Activated B cell treated with CpG ODN at 0.5 μM for 24 hours (primary cell): ENCODE measurements around the gene ATG9A. TPM values are rescaled to one million over a fixed set of nuclear protein-coding genes. Genes with fewer than 3 reads are reported as not detected.

Experiments
- ATAC-seq: fragments of 200-7000 bp; cut with Tn5 transposase; one replicate; pipeline ENCODE4 v1.10.0; 2021; ENCODE audit warnings: low read depth, mild to moderate bottlenecking, moderate library complexity
- CTCF ChIA-PET: fragments of 350-600 bp; sonication (Branson Sonifier 250); formaldehyde crosslinking; loops from one replicate; lab custom pipeline; 2021; ENCODE audit warnings: antibody characterized with exemption; lab: Charles Lee
- POLR2A ChIA-PET: fragments of 350-600 bp; sonication (Branson Sonifier 250); formaldehyde crosslinking; loops from one replicate; lab custom pipeline; 2021; ENCODE audit warnings: antibody characterized with exemption; lab: Charles Lee
- DNase-seq: peaks from one replicate; pipeline ENCODE4 v3.0.0; 2022
- H3K27ac Mint-ChIP-seq: one replicate; pipeline ENCODE4 v1.8.0; 2020; ENCODE audit warnings: mixed read lengths
- H3K27me3 Mint-ChIP-seq: one replicate; pipeline ENCODE4 v1.8.0; 2021; ENCODE audit warnings: mixed read lengths
- H3K36me3 Mint-ChIP-seq: one replicate; pipeline ENCODE4 v1.8.0; 2021; ENCODE audit warnings: low read depth, mixed read lengths
- H3K4me1 Mint-ChIP-seq: one replicate; pipeline ENCODE4 v1.8.0; 2021; ENCODE audit warnings: mixed read lengths
- H3K4me3 Mint-ChIP-seq: one replicate; pipeline ENCODE4 v1.8.0; 2020; ENCODE audit warnings: mild to moderate bottlenecking, mixed read lengths
- H3K9me3 Mint-ChIP-seq: one replicate; pipeline ENCODE4 v1.8.0; 2020; ENCODE audit warnings: mixed read lengths
- intact Hi-C: fragments of 100-400 bp; cut with micrococcal nuclease; formaldehyde crosslinking; loops from one replicate; pipeline ENCODE4 v1.15.1; 2024
- total RNA-seq: library from RNA; stranded (reverse); gene quantifications from 2 replicates; pipeline ENCODE4 v1.2.3, GENCODE V29; 2022
- TF ChIP-seq, protein P1 (sequence below): fragments of 200-600 bp; IDR thresholded peaks from one replicate; pipeline ENCODE4 v1.8.0; 2022; ENCODE audit warnings: antibody characterized with exemption, mild to moderate bottlenecking

The ATG9A gene
- total RNA-seq, 1 donor from 2014 or later = 38.3 TPM

DNA sequence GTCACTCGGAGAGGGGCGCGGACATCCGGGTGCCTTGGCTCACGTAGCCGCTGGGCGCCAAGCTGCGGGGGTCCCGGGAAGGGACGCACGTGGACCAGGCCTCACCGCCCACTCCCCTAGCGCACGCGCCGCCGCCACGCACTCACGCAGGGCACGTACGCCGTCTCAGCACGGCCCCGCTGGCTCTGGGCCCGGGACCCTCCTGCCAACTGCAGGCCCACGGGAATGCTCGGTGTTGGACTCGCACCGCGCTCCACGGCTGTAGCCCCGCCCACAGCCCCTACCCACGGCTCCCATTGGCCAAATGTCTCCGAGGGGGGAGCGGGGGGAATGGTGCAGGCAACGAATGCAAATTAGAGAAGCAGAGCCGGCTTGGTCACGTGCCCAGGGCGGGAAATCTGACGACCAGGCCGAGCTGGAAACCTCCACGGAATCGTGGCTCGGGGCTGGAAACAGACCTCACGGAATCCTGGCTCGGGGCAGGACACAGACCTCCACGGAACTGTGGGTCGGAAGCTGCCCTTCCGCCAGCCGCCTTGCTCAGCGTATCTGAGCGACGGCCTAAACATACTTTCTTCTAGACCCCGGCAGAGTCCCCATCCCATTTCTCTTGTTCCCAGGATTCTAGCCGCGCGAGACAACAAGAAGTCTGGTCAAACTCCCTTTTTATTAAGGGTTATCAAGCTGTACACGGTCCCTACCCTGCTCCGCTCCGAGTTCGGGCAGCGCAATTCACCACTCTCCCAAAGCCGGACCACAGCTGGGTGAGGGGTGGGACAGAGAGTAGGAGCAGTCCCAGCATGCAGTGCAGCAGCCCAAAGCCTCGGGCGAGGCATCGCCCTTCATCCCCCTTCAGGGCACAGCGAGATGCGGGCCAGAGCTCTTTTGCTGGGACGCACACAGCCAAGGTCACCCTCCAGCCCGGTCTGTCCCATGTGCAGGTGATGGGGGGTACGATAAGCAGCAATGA lies 10.4 kb downstream of the ATG9A start, which contains the start of gene ABCB6:
Gene ABCB6 (minus strand): TSS at position 227 of the 970 bp plus-strand sequence. CDS start 285 bp downstream, outside the sequence.
- intact Hi-C loops = loop anchor here (1.0 to 2.0 kb wide), 8 partner anchors 10 to 76 kb away; partner anchors contain the start of genes ANKZF1, ATG9A, DNAJB2 and GLB1L
- POLR2A ChIA-PET = interaction anchor here (0.7 to 5.9 kb wide), 16 partner anchors 9 to 322 kb away, joined by 3 to 61 read pairs (median 8); partner anchors contain the start of genes ANKZF1, ATG9A, CNPPD1 and DNAJB2
- peak within 1 kb of the TSS; percentile 74 for H3K27ac Mint-ChIP-seq
- H3K4me1 Mint-ChIP-seq = peaks cover 19% of the 10 kb centered on the region
- peak; percentile 82 for DNase-seq
- H3K27me3 Mint-ChIP-seq = no peaks in the 10 kb centered on the region
- CTCF ChIA-PET = interaction anchor here (0.9 to 4.3 kb wide), 6 partner anchors 36 to 76 kb away, joined by 3 to 25 read pairs (median 3); partner anchors contain the start of gene CNPPD1
- H3K36me3 Mint-ChIP-seq = peaks cover 49% of the 10 kb centered on the region
- TF ChIP-seq, protein P1, sequence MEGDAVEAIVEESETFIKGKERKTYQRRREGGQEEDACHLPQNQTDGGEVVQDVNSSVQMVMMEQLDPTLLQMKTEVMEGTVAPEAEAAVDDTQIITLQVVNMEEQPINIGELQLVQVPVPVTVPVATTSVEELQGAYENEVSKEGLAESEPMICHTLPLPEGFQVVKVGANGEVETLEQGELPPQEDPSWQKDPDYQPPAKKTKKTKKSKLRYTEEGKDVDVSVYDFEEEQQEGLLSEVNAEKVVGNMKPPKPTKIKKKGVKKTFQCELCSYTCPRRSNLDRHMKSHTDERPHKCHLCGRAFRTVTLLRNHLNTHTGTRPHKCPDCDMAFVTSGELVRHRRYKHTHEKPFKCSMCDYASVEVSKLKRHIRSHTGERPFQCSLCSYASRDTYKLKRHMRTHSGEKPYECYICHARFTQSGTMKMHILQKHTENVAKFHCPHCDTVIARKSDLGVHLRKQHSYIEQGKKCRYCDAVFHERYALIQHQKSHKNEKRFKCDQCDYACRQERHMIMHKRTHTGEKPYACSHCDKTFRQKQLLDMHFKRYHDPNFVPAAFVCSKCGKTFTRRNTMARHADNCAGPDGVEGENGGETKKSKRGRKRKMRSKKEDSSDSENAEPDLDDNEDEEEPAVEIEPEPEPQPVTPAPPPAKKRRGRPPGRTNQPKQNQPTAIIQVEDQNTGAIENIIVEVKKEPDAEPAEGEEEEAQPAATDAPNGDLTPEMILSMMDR = no peak
- peak; percentile 95 for ATAC-seq
- peak within 1 kb of the TSS; percentile 81 for H3K4me3 Mint-ChIP-seq
- H3K9me3 Mint-ChIP-seq = no peaks in the 10 kb centered on the region

DNA sequence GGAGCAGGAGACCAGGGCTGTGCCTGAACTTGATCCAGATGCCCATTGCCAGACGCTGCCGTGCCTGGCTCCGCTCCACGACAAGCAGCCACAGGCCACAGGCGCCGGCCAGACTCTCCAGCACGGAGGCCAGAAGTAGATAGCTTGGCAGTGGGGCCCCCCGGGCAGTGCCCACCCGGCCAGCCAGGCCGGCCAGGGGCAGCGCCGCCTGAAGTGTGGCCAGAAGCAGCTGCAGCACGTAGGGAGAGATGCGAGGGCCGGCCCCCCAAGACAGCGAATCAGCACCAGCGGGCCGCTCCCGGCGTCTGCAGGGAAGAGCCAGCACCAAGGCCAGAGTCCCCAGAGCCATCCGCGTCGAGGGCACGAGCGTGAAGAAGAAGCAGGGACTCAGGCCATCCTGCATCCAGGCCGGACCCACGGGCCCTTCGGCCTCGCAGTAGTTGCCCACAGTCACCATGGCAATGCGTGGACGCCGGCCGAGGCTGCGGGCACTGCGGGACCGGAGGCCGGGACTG lies 11.2 kb downstream of the ATG9A start:
- POLR2A ChIA-PET = interaction anchor here (0.6 to 5.9 kb wide), 21 partner anchors 9 to 558 kb away, joined by 3 to 61 read pairs (median 5); partner anchors contain the start of genes ANKZF1, ATG9A, CNPPD1 and DNAJB2
- DNase-seq = no peak

GRCh38 chr2:219216535-219216915 lies 12.9 kb downstream of the ATG9A start:
- Mint-ChIP-seq H3K27me3 (no peaks in the 10 kb centered on the region), H3K4me3 (no peak overlapping the region), H3K4me1 (peaks cover 22% of the 10 kb centered on the region), H3K9me3 (no peaks in the 10 kb centered on the region), H3K27ac (no peak overlapping the region), H3K36me3 (peaks cover 36% of the 10 kb centered on the region)
- ATAC-seq (no peak), DNase-seq (no peak)
- ChIA-PET CTCF (interaction anchor here (0.6 to 4.3 kb wide), 3 partner anchors 8 to 78 kb away, joined by 3 to 25 read pairs (median 5); partner anchors contain the start of gene DNAJB2), POLR2A (interaction anchor here (1.3 to 5.9 kb wide), 5 partner anchors 10 to 63 kb away, joined by 4 to 61 read pairs (median 44); partner anchors contain the start of genes ANKZF1, ATG9A, CNPPD1 and DNAJB2)
- intact Hi-C loops = no loop called here
- TF ChIP-seq, protein P1 = no peak

More for the DNA sequence above, 11.2 kb downstream of the ATG9A start:
- TF ChIP-seq, protein P1 = no peak
- peaks cover 19% of the 10 kb centered on the region for H3K4me1 Mint-ChIP-seq
- H3K27me3 Mint-ChIP-seq = no peaks in the 10 kb centered on the region
- H3K9me3 Mint-ChIP-seq = no peaks in the 10 kb centered on the region
- peak; percentile 22 for ATAC-seq
- H3K27ac Mint-ChIP-seq = peak overlapping the region; percentile 38
- H3K4me3 Mint-ChIP-seq = peak overlapping the region; percentile 81
- intact Hi-C loops = loop anchor here (1.0 to 2.0 kb wide), 4 partner anchors 11 to 77 kb away; partner anchors contain the start of genes ANKZF1, ATG9A, NHEJ1 and RETREG2
- H3K36me3 Mint-ChIP-seq = peaks cover 46% of the 10 kb centered on the region
- CTCF ChIA-PET = interaction anchor here (0.7 to 4.3 kb wide), 9 partner anchors 10 to 83 kb away, joined by 3 to 25 read pairs (median 3); partner anchors contain the start of gene CNPPD1

- Mint-ChIP-seq H3K36me3 (peaks cover 32% of the 10 kb centered on the region), H3K27ac (no peak overlapping the region), H3K4me3 (no peak overlapping the region), H3K4me1 (peaks cover 27% of the 10 kb centered on the region), H3K27me3 (no peaks in the 10 kb centered on the region), H3K9me3 (no peaks in the 10 kb centered on the region)
- ATAC-seq (no peak), DNase-seq (no peak)
- intact Hi-C loops = no loop called here
- TF ChIP-seq, protein P1 = no peak
- ChIA-PET POLR2A (interaction anchor here (0.9 to 5.9 kb wide), 9 partner anchors 10 to 336 kb away, joined by 3 to 61 read pairs (median 4); partner anchors contain the start of genes ANKZF1, ATG9A, CNPPD1 and DNAJB2), CTCF (interaction anchor here (0.5 to 4.3 kb wide), 3 partner anchors 7 to 1017 kb away, joined by 4 to 25 read pairs (median 5); no protein-coding TSS in a partner anchor)
Observed at GRCh38 chr2:219215871-219216534, 13.4 kb downstream of the ATG9A start.
